Chondrocyte (in vitro differentiated cells): ENCODE data around the gene PLPP4. TPM values are rescaled to one million over a fixed set of nuclear protein-coding genes. Genes with fewer than 3 reads are reported as not detected.

ENCODE experiments used
- DNase-seq: peaks from one replicate; pipeline ENCODE4 v3.0.0; 2021; ENCODE audit warnings: mixed read lengths, low spot score
- H3K27ac Mint-ChIP-seq: one replicate; pipeline ENCODE4 v1.8.0; 2021; ENCODE audit warnings: mild to moderate bottlenecking, moderate library complexity, mixed read lengths; ENCODE audit not compliant: unreplicated experiment
- H3K27me3 Mint-ChIP-seq: 2 replicates; pipeline ENCODE4 v1.8.0; 2021; ENCODE audit warnings: low read depth, mixed read lengths
- H3K36me3 Mint-ChIP-seq: 2 replicates; pipeline ENCODE4 v1.8.0; 2021; ENCODE audit warnings: low read depth, mixed read lengths
- H3K4me1 Mint-ChIP-seq: 2 replicates; pipeline ENCODE4 v1.8.0; 2021; ENCODE audit warnings: low read depth, mild to moderate bottlenecking, mixed read lengths
- H3K4me3 Mint-ChIP-seq: one replicate; pipeline ENCODE4 v1.8.0; 2021; ENCODE audit warnings: mild to moderate bottlenecking, moderate library complexity, mixed read lengths; ENCODE audit not compliant: unreplicated experiment
- H3K9me3 Mint-ChIP-seq: 2 replicates; pipeline ENCODE4 v1.8.0; 2021; ENCODE audit warnings: low read depth, mixed read lengths
- CTCF ChIP-seq: fragments of 200-600 bp; sonication (generic); IDR thresholded peaks from 2 replicates; pipeline ENCODE4 v1.5.0; 2021; ENCODE audit warnings: antibody characterized with exemption, mild to moderate bottlenecking, moderate library complexity
- total RNA-seq: library from RNA; stranded (reverse); gene quantifications from 3 replicates; pipeline ENCODE4 v1.2.1, GENCODE V29; 2021

Gene PLPP4
- total RNA-seq, 1 donor from 2014 or later, result 3.0 TPM

- Mint-ChIP-seq H3K4me1 (peaks cover 34% of the 10 kb centered on the region), H3K27me3 (peaks cover 1% of the 10 kb centered on the region), H3K27ac (no peak overlapping the region)
Measured at GRCh38 chr10:120420421-120420820, 36.6 kb upstream of the PLPP4 start.

GRCh38 chr10:120421250-120421649 is 35.8 kb upstream of the PLPP4 start:
- H3K36me3 Mint-ChIP-seq, result no peaks in the 10 kb centered on the region
- no peaks in the 10 kb centered on the region for H3K9me3 Mint-ChIP-seq
- peaks cover 1% of the 10 kb centered on the region for H3K27me3 Mint-ChIP-seq
- no peak for DNase-seq
- no peak overlapping the region for H3K4me3 Mint-ChIP-seq
- H3K4me1 Mint-ChIP-seq, result peaks cover 29% of the 10 kb centered on the region
- H3K27ac Mint-ChIP-seq, result no peak overlapping the region
- no peak for TF ChIP-seq CTCF

More at GRCh38 chr10:120420421-120420820, 36.6 kb upstream of the PLPP4 start:
- DNase-seq, result no peak
- Mint-ChIP-seq H3K4me3 (no peak overlapping the region), H3K36me3 (no peaks in the 10 kb centered on the region), H3K9me3 (no peaks in the 10 kb centered on the region)
- TF ChIP-seq CTCF, result no peak

- H3K4me3 Mint-ChIP-seq, result no peak overlapping the region
- no peak for DNase-seq
- peaks cover 30% of the 10 kb centered on the region for H3K4me1 Mint-ChIP-seq
Measured at GRCh38 chr10:120422457-120422856, 34.6 kb upstream of the PLPP4 start.

GRCh38 chr10:120423431-120424197 is 33.4 kb upstream of the PLPP4 start:
- peaks cover 32% of the 10 kb centered on the region for H3K4me1 Mint-ChIP-seq
- peak overlapping the region; percentile 64 for H3K27ac Mint-ChIP-seq
- peak; percentile 89 for TF ChIP-seq CTCF
- no peaks in the 10 kb centered on the region for H3K36me3 Mint-ChIP-seq
- H3K27me3 Mint-ChIP-seq, result peaks cover 1% of the 10 kb centered on the region
- no peak overlapping the region for H3K4me3 Mint-ChIP-seq
- DNase-seq, result no peak
- no peaks in the 10 kb centered on the region for H3K9me3 Mint-ChIP-seq

More at GRCh38 chr10:120422457-120422856, 34.6 kb upstream of the PLPP4 start:
- Mint-ChIP-seq H3K9me3 (no peaks in the 10 kb centered on the region), H3K27me3 (peaks cover 1% of the 10 kb centered on the region), H3K27ac (peak overlapping the region; percentile 55), H3K36me3 (no peaks in the 10 kb centered on the region)
- TF ChIP-seq CTCF, result no peak

- H3K4me3 Mint-ChIP-seq, result no peak overlapping the region
Measured at GRCh38 chr10:120424198-120424464, 32.9 kb upstream of the PLPP4 start.

More at GRCh38 chr10:120424198-120424464, 32.9 kb upstream of the PLPP4 start:
- no peak for TF ChIP-seq CTCF
- H3K27me3 Mint-ChIP-seq, result peaks cover 1% of the 10 kb centered on the region
- H3K36me3 Mint-ChIP-seq, result no peaks in the 10 kb centered on the region
- no peaks in the 10 kb centered on the region for H3K9me3 Mint-ChIP-seq
- no peak overlapping the region for H3K27ac Mint-ChIP-seq
- no peak for DNase-seq
- peaks cover 37% of the 10 kb centered on the region for H3K4me1 Mint-ChIP-seq
